Immature natural killer cell (primary cell): ENCODE results near the gene MBD6. TPM values are rescaled to one million over a fixed set of nuclear protein-coding genes. Genes with fewer than 3 reads are reported as not detected.

ENCODE experiments used
- DNase-seq, 3 donors: peaks; one replicate each; pipeline ENCODE4 v3.0.0; 2022; ENCODE audit warnings: mixed read lengths in 1 of 3
- H3K27ac Mint-ChIP-seq, 6 donors: one replicate each; pipeline ENCODE4 v1.8.0; 2020; ENCODE audit warnings: mixed read lengths in 6 of 6, mild to moderate bottlenecking in 5 of 6, inconsistent platforms in 4 of 6, moderate library complexity in 3 of 6
- H3K27me3 Mint-ChIP-seq, 3 donors: one replicate each; pipeline ENCODE4 v1.8.0; 2020 to 2021; ENCODE audit warnings: low read depth in 3 of 3, mild to moderate bottlenecking in 3 of 3, mixed read lengths in 3 of 3, moderate library complexity in 3 of 3, inconsistent platforms in 1 of 3
- H3K36me3 Mint-ChIP-seq, 3 donors: one replicate each; pipeline ENCODE4 v1.8.0; 2020; ENCODE audit warnings: mixed read lengths in 3 of 3, inconsistent platforms in 2 of 3, mild to moderate bottlenecking in 2 of 3
- H3K4me1 Mint-ChIP-seq, 2 donors: one replicate each; pipeline ENCODE4 v1.8.0; 2020; ENCODE audit warnings: inconsistent platforms in 2 of 2, mild to moderate bottlenecking in 2 of 2, mixed read lengths in 2 of 2, moderate library complexity in 1 of 2
- H3K4me3 Mint-ChIP-seq, 5 donors: one replicate each; pipeline ENCODE4 v1.8.0; 2020; ENCODE audit warnings: mild to moderate bottlenecking in 5 of 5, mixed read lengths in 5 of 5, inconsistent platforms in 3 of 5, moderate library complexity in 3 of 5
- H3K9me3 Mint-ChIP-seq, 6 donors: one replicate each; pipeline ENCODE4 v1.8.0; 2020; ENCODE audit warnings: mild to moderate bottlenecking in 6 of 6, mixed read lengths in 6 of 6, inconsistent platforms in 4 of 6, moderate library complexity in 3 of 6
- polyA plus RNA-seq, 3 donors: library from polyadenylated mRNA; unstranded; fragments of 300-500 nt; fragmentation: Illumina TruSeq; gene quantifications; one replicate each; pipeline ENCODE4 v1.2.3, GENCODE V29; 2021

The MBD6 gene
- polyA plus RNA-seq, 3 donors from 2014 or later = 1.8 to 5.5 (median 2.7) TPM

DNA sequence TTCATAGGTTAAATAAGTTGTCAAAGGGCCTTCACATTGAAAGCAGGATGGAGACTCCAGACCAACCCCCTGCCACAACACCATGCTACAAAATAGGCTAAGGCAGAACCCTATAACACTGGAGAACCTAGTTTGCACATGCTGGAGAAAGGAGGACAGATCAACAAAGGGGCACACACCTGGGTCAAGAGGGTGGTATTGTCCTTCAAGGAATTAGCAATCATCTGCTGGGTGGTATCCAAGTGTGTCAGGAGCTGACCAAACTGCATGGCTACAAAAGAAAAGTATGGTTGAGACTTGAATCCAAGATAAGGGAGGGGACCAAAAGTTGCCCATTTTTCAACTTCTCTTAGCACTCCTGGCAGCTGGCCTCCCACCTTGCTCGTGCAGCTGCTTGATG, 9.2 kb downstream of the MBD6 start:
- Mint-ChIP-seq H3K4me3 (no peak overlapping the region), H3K27ac (peak overlapping the region in 2 of 6 donors; percentile 45 to 69), H3K4me1 (no peaks in the 10 kb centered on the region), H3K27me3 (no peaks in the 10 kb centered on the region), H3K36me3 (peaks cover 6 to 38% (median 18%) of the 10 kb centered on the region in 3 donors), H3K9me3 (no peaks in the 10 kb centered on the region)
- no peak for DNase-seq

DNA sequence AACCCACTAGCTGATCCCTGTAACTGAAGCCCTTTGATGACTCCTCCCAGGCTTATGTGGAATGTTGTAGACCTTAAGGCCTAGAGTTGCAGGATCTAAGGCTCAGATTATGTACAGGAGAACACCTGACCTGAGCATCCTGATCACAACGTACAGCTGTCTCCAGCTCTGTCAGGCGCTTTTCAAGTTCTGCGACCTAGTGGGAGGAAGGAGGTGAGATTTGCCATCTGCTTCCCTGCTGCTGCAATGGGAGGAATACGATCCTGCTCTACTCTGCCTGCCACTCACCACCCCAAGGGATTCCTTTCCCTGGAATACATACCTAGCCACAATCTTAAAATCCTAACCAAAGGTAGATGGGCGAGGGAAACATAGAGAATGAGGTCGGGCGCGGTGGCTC, 10.5 kb downstream of the MBD6 start:
- no peaks in the 10 kb centered on the region for H3K9me3 Mint-ChIP-seq
- no peaks in the 10 kb centered on the region for H3K4me1 Mint-ChIP-seq
- peaks cover 0 to 2% (median 0%) of the 10 kb centered on the region in 3 donors for H3K27me3 Mint-ChIP-seq
- H3K27ac Mint-ChIP-seq = no peak overlapping the region
- H3K4me3 Mint-ChIP-seq = no peak overlapping the region
- H3K36me3 Mint-ChIP-seq = peaks cover 6 to 39% (median 18%) of the 10 kb centered on the region in 3 donors
- DNase-seq = no peak

DNA sequence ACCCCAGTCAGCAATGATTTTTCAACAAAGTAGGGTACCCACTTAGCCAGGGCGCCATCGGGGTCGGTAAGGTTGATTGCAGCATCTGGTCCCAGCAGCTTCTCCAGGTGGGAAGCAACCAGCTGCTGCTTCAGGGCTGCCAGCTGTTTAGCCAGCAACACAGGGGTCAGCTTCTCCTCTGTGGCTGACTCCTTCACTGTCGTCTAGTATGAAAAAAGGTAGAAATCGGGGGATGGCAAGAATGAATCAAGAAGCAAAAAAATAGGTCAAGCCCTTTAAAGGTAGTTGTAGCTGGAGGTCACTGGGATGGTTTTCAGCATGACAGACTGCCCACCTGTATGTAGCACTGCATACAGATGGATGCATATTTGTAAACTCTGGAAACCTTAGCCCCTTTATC, 11.6 kb downstream of the MBD6 start:
- no peak overlapping the region for H3K27ac Mint-ChIP-seq
- H3K4me3 Mint-ChIP-seq = no peak overlapping the region
- H3K36me3 Mint-ChIP-seq = peaks cover 10 to 45% (median 24%) of the 10 kb centered on the region in 3 donors
- DNase-seq = no peak
- no peaks in the 10 kb centered on the region for H3K9me3 Mint-ChIP-seq
- peaks cover 0 to 2% (median 0%) of the 10 kb centered on the region in 3 donors for H3K27me3 Mint-ChIP-seq
- H3K4me1 Mint-ChIP-seq = no peaks in the 10 kb centered on the region

DNA sequence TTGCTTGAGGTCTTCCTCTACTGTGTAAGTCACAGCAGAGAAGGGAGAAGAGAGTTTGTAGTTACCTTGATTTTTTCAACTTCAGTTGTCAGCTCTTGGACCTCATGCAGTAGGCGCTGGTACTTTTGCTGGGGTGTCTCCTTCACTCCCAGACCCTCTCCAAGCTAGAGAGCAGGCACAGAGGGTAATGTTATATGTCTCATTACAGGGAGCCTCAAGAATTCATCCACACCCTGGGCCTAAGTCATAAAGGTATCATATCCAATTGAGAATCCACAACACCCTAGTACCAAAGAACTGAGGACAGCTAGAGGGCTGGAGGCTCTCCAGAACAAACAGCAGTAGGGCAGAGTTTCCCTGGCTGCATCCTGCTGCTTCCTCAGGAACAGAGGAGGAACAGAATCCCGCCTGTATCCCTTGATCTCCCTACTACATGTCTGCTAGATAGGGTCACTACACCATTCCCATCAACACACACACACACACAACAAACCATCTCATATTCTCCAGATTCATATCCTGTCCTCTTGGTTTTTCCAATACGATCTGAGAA, 12.4 kb downstream of the MBD6 start:
- Mint-ChIP-seq H3K27ac (peak overlapping the region in 1 of 6 donors; percentile 24), H3K27me3 (peaks cover 0 to 2% (median 0%) of the 10 kb centered on the region in 3 donors), H3K4me1 (no peaks in the 10 kb centered on the region), H3K4me3 (no peak overlapping the region), H3K36me3 (peaks cover 10 to 41% (median 24%) of the 10 kb centered on the region in 3 donors), H3K9me3 (no peaks in the 10 kb centered on the region)
- DNase-seq = no peak

DNA sequence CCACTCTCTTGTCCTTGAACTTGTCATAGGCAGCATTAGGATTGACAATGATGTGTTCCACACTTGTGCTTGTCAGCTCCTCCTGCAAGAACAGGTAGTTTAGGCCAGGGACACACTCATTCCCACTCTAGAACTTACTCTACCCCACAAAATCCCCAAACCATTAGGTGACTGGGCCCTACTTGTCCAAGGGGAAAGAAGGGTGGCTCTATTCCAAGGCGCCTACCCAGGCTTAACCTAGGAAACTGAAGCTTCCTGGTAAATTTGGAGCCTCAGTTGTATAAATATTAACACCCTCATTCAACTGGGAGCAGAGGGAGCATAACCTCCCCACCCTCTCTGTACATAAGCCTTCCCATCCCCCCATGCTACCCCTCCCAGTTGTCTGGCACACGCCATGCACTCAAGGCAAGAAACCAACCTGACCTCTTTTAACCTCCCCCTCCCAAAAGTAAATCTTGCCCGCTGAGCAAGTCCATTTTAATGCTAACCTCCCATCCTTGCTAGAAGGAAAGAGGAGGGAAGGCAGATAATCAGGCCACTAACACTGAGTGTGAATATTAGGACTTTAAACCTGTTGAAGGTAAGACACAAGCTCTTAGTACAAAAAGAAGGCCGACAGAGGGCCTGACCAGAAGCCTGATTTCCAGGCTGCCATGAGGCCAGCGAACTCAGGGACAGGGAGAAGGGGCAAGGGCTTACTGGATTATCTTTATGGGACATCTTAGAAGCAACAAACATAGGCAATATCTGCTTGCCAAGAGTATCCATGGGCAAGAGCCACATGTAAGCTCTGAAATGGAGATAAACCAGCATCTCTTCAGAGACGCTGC, 13.4 kb downstream of the MBD6 start:
- no peaks in the 10 kb centered on the region for H3K4me1 Mint-ChIP-seq
- no peaks in the 10 kb centered on the region for H3K9me3 Mint-ChIP-seq
- DNase-seq = no peak
- H3K36me3 Mint-ChIP-seq = peaks cover 10 to 47% (median 24%) of the 10 kb centered on the region in 3 donors
- no peak overlapping the region for H3K27ac Mint-ChIP-seq
- H3K4me3 Mint-ChIP-seq = no peak overlapping the region
- H3K27me3 Mint-ChIP-seq = peaks cover 0 to 2% (median 0%) of the 10 kb centered on the region in 3 donors

DNA sequence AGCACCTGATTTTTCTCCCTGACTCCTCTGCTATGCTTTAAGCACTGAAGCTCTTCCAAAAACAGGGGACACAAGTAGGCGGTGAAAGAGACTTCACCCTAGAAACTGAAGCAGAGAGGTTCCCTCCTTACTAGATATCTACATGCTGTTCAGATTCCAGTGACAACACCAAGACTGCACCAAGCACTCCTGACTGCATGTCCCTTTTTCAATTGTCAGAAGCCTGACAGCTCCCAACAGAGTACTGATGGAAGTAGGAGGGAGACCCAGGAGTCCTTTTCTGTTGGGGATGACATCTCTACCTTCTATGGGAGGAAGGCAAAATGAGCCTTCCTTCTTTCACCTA, 13.9 kb downstream of the MBD6 start:
- no peak for DNase-seq
- Mint-ChIP-seq H3K27me3 (peaks cover 0 to 2% (median 0%) of the 10 kb centered on the region in 3 donors), H3K4me1 (no peaks in the 10 kb centered on the region), H3K36me3 (peaks cover 10 to 48% (median 23%) of the 10 kb centered on the region in 3 donors), H3K9me3 (no peaks in the 10 kb centered on the region), H3K4me3 (no peak overlapping the region), H3K27ac (no peak overlapping the region)

DNA sequence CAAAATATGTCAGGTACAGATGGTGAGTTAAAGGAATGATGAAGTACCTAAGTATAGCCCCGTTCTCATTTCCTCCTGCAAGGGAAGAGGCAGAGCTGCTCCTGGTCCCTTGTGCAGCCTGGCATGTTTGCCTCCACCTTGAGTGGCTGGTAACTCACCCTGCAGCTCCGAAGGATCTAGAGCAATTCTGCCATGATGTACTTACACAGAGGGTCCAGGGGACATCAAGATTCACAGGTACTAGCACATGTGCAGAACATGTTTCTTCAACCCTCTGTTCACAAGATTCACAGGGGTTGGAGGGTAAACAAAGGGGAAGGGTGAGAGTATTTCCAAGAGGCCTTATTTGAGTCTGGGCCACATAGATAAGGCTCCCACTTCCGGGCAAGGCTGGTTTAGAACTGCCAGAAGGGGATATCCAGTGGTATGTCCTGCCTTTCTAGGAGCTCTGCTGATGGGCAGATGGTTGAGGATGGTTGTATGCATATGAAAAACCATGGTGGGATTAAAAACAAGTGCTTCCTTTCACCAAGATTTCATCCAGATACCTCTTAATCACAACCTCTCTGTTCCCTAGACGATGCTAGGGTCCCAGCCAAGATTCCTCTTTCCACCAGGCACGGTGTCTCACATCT, 16.6 kb downstream of the MBD6 start:
- Mint-ChIP-seq H3K4me3 (no peak overlapping the region), H3K27ac (peak overlapping the region in 2 of 6 donors; percentile 23 to 27)

DNA sequence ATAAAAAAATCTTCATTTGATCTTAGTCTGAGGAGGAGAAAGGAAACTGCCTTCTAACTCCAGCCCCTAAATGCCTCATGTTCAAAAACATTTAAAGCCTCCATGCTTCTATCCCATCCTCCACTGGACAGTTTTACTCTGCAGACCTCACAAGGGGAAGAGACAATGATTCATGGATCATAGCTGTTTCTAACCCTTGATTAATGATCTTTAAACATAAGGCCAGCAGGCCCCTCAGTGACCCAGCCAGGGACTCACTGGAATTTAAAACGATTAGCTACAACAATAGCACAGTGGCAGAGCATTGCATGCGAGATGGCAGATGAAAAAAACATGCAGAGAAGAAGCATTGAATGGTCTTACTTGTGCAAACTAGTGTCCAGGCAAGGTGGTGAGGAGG, 18.4 kb downstream of the MBD6 start:
- Mint-ChIP-seq H3K27me3 (peaks cover 0 to 2% (median 0%) of the 10 kb centered on the region in 3 donors), H3K4me1 (peaks cover 19 to 25% of the 10 kb centered on the region in 2 donors), H3K36me3 (peaks cover 4 to 24% (median 6%) of the 10 kb centered on the region in 3 donors), H3K9me3 (no peaks in the 10 kb centered on the region), H3K27ac (peak overlapping the region in 1 of 6 donors; percentile 30), H3K4me3 (no peak overlapping the region)
- no peak for DNase-seq

More for the DNA sequence above, 16.6 kb downstream of the MBD6 start:
- DNase-seq = no peak
- no peaks in the 10 kb centered on the region for H3K9me3 Mint-ChIP-seq
- peaks cover 4 to 26% (median 11%) of the 10 kb centered on the region in 3 donors for H3K36me3 Mint-ChIP-seq
- peaks cover 0 to 2% (median 0%) of the 10 kb centered on the region in 3 donors for H3K27me3 Mint-ChIP-seq
- H3K4me1 Mint-ChIP-seq = peaks cover 7 to 10% of the 10 kb centered on the region in 2 donors

DNA sequence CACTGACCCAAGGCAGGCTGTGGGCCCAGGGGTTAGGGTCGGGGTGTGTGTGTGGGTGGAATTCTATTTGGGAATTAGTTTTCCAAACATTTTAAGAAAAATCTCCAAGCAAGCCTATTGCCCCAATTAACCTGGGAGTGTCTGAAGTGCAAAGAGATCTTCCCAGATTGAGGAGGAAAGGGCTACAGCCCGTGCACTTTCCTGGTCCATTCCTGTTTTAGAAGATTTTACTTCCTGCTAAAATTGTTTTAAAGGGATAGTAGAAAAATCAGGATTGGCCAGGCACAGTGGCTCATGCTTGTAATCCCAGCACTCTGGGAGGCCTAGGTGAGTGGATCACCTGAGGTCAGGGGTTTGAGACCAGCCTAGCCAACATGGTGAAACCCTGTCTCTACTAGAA, 19.1 kb downstream of the MBD6 start:
- Mint-ChIP-seq H3K4me1 (peaks cover 26 to 32% of the 10 kb centered on the region in 2 donors), H3K36me3 (peaks cover 4 to 21% (median 6%) of the 10 kb centered on the region in 3 donors), H3K27me3 (peaks cover 0 to 2% (median 2%) of the 10 kb centered on the region in 3 donors), H3K9me3 (no peaks in the 10 kb centered on the region), H3K27ac (no peak overlapping the region), H3K4me3 (no peak overlapping the region)
- no peak for DNase-seq

DNA sequence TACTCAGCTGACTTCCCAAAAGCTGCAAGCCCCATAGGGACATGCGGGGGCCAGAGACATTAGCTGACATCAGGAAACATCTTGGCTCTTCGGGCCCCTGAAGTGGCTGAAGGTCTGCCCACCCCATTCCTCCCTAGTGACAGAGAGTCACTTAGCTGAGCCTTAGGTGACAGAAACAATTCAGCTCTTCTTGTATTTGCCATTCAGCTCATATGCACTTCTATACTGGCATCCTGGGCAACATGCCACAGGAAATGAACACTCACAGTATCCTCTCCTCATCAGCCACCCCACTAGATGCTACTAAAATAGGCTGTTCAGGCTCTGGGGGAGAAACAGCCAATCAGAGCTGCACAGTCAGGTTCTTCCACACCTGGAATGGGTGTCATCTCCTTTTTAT, 21.0 kb downstream of the MBD6 start:
- Mint-ChIP-seq H3K9me3 (no peaks in the 10 kb centered on the region), H3K4me1 (peaks cover 35 to 43% of the 10 kb centered on the region in 2 donors), H3K36me3 (peaks cover 4 to 16% (median 6%) of the 10 kb centered on the region in 3 donors), H3K4me3 (no peak overlapping the region), H3K27me3 (peaks cover 0 to 2% (median 1%) of the 10 kb centered on the region in 3 donors), H3K27ac (peak overlapping the region in 2 of 6 donors; percentile 40 to 44)
- DNase-seq = no peak

DNA sequence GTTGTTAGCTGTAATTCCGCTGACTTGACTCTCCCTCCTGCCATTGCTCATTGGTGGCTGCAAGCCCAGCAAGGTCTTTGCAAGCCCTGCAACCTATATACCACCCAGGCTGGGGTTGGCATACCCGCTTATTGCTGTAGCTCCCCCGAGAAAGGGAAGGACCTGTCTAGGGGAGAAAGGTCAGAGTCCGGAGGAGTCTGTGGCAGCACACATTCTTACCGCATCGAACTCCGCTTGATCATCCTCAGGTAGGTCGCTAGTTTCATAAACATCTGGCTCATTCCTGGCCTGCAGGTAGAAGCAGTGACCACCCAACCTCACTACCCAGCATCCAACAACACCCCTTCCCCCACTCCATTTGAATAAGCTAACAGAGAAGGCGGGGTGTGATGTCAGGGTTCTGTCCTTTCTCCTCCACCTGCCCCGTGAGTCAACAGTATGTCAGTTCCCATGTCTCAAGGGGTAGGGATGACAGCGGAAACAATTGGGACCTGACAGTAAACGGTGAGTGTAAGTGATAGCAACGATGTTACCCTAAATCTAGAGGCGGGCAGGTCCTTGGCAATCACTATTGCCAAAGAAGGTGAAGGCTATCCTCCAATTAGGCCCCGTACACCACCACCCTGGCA, 23.3 kb downstream of the MBD6 start:
- no peak for DNase-seq
- Mint-ChIP-seq H3K27me3 (peaks cover 0 to 10% (median 2%) of the 10 kb centered on the region in 3 donors), H3K36me3 (peaks cover 0 to 5% (median 0%) of the 10 kb centered on the region in 3 donors), H3K27ac (peak overlapping the region; percentile 85 to 100 (median 94)), H3K4me1 (peaks cover 45 to 48% of the 10 kb centered on the region in 2 donors), H3K9me3 (no peaks in the 10 kb centered on the region), H3K4me3 (peak overlapping the region; percentile 90 to 100 (median 98))

DNA sequence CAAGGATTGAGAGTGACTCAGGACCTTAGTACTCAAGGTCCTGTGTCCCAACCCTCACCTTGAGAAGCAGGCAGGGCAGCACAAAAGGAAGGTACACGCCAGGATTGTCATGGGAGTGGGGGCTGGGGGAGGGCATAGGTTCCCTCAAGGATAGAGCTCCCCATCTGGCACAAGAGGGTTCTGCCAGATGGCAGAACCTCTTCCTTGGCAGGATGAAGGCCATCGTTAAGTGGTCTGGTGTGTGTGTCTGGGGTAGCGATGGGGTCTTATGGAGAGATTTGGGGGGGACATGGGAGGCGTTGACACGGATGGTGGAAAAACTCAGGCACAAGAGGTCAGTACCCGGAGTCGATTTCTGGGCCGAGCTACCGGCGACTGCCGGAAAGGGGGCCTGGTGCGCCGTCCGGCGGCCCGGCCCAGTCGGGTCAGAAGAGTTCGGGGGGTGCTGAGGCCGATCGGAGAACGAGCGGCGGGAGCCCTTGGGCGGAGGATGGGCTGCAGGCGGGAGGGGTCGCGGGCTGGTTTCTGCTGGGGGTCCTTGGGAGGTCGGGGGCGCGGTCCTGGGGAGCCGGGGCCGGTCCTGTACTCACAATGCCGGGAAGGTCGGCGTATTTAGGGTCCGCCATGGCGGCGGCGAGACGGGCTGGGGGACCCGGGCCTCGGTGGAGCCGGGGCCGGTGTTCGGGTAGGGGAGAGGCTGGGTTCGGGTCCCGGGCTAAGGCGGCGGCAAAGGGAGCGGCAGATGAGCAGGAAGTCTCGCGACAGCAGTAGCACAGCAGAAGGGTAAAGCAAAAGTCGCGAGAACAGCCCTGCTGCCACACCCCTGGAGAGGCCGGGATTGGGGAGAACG, 24.0 kb downstream of the MBD6 start, which contains the start of gene DCTN2:
Gene DCTN2 (minus strand): TSS at position 755 of the 850 bp plus-strand sequence. CDS start 129 bp downstream, at position 626.
- peaks cover 2 to 12% (median 2%) of the 10 kb centered on the region in 3 donors for H3K27me3 Mint-ChIP-seq
- peak within 1 kb of the TSS; percentile 85 to 100 (median 94) for H3K27ac Mint-ChIP-seq
- no peaks in the 10 kb centered on the region for H3K36me3 Mint-ChIP-seq
- peaks cover 45 to 48% of the 10 kb centered on the region in 2 donors for H3K4me1 Mint-ChIP-seq
- DNase-seq = peak; percentile 77 to 85 (median 81)
- H3K9me3 Mint-ChIP-seq = no peaks in the 10 kb centered on the region
- peak within 1 kb of the TSS; percentile 90 to 100 (median 98) for H3K4me3 Mint-ChIP-seq
